BJ (cell line): Measurements from ENCODE around the gene RGS17. TPM values are rescaled to one million over a fixed set of nuclear protein-coding genes. Genes with fewer than 3 reads are reported as not detected.
"Not testable (repeated sequence)": the region's sequence is repeated elsewhere in the genome, so short reads cannot be mapped to it uniquely, and the experiment has no call there.

Experiments used
- CTCF ChIA-PET: fragments of 350-600 bp; formaldehyde crosslinking; extraction: SDS; loops from one replicate; lab custom pipeline; 2021; ENCODE audit warnings: antibody characterized with exemption, inconsistent platforms; lab: Yijun Ruan, JAX
- POLR2A ChIA-PET: fragments of 300-600 bp; sonication (Branson Sonifier 250); formaldehyde crosslinking; extraction: SDS; loops from one replicate; lab custom pipeline; 2021; ENCODE audit warnings: antibody characterized with exemption; lab: Charles Lee
- DNase-seq: peaks from one replicate; pipeline ENCODE4 v3.0.0-alpha.2; 2011; ENCODE audit warnings: low read depth
- H3K27me3 ChIP-seq: 2 replicates; pipeline ENCODE4 v1.6.0; 2011; ENCODE audit warnings: low read length; ENCODE audit not compliant: control insufficient read depth, insufficient read depth
- H3K36me3 ChIP-seq: 2 replicates; pipeline ENCODE4 v1.5.1; 2011; ENCODE audit warnings: low read length; ENCODE audit not compliant: control insufficient read depth, insufficient read depth
- H3K4me3 ChIP-seq: 2 replicates; pipeline ENCODE4 v1.5.1; 2011; ENCODE audit warnings: low read depth, mild to moderate bottlenecking, control low read depth, low read length
- polyA plus RNA-seq: library from polyadenylated mRNA; depleted of rRNA; stranded (reverse); fragments of >200 nt; gene quantifications from 2 replicates; pipeline ENCODE4 v1.2.3, GENCODE V29; 2011
- TF ChIP-seq, protein P1 (sequence below): IDR thresholded peaks from 2 replicates; pipeline ENCODE4 v1.5.1; 2011; ENCODE audit warnings: low read depth, mild to moderate bottlenecking, control low read depth, inconsistent platforms, low read length, moderate library complexity; ENCODE audit not compliant: insufficient read depth

RGS17 gene
- polyA plus RNA-seq, 1 experiment, result 0.09 TPM

GRCh38 chr6:153012856-153013255, 118.2 kb downstream of the RGS17 start:
- POLR2A ChIA-PET, result no interaction called here
- CTCF ChIA-PET, result interaction anchor here (1.7 kb wide), 1 partner anchor 12 kb away, joined by 4 read pairs; no protein-coding TSS in a partner anchor
- no peaks in the 10 kb centered on the region for H3K27me3 ChIP-seq
- no peak for DNase-seq
- no peak overlapping the region for H3K4me3 ChIP-seq
- TF ChIP-seq, protein P1, sequence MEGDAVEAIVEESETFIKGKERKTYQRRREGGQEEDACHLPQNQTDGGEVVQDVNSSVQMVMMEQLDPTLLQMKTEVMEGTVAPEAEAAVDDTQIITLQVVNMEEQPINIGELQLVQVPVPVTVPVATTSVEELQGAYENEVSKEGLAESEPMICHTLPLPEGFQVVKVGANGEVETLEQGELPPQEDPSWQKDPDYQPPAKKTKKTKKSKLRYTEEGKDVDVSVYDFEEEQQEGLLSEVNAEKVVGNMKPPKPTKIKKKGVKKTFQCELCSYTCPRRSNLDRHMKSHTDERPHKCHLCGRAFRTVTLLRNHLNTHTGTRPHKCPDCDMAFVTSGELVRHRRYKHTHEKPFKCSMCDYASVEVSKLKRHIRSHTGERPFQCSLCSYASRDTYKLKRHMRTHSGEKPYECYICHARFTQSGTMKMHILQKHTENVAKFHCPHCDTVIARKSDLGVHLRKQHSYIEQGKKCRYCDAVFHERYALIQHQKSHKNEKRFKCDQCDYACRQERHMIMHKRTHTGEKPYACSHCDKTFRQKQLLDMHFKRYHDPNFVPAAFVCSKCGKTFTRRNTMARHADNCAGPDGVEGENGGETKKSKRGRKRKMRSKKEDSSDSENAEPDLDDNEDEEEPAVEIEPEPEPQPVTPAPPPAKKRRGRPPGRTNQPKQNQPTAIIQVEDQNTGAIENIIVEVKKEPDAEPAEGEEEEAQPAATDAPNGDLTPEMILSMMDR, result no peak
- H3K36me3 ChIP-seq, result no peaks in the 10 kb centered on the region

DNA sequence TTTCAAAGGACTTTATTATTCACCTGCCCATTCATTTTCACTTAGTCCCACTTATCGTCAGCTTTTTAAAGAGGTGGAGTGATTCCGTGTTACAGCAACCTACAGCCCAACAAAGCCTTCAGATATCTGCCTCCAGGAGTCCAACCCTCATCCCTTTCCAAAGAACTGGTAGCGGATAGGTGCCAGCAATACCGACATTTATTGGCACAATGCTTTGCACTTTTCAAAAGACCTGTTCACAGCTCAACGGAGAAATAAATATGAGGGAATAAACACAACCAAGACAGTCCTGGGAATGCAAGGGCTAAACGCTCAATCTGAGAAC, 127.8 kb downstream of the RGS17 start:
- DNase-seq, result no peak
- POLR2A ChIA-PET, result interaction anchor here (1.8 kb wide), 1 partner anchor 20 kb away, joined by 5 read pairs; the partner anchor contains the start of gene FBXO5
- no peaks in the 10 kb centered on the region for H3K27me3 ChIP-seq
- H3K36me3 ChIP-seq, result no peaks in the 10 kb centered on the region
- CTCF ChIA-PET, result no interaction called here
- H3K4me3 ChIP-seq, result peak overlapping the region; percentile 62
- TF ChIP-seq, protein P1, result no peak

- ChIA-PET CTCF (no interaction called here), POLR2A (interaction anchor here (1.8 kb wide), 1 partner anchor 20 kb away, joined by 5 read pairs; the partner anchor contains the start of gene FBXO5)
- TF ChIP-seq, protein P1, result no peak
- Histone ChIP-seq H3K36me3 (no peaks in the 10 kb centered on the region), H3K27me3 (no peaks in the 10 kb centered on the region), H3K4me3 (peak within 1 kb of the TSS; percentile 62)
- DNase-seq, result peak; percentile 78
Observed at GRCh38 chr6:153002613-153003365, 128.3 kb downstream of the RGS17 start, which contains the start of gene MTRF1L. MTRF1L (minus strand) TSS chr6:153002709; CDS start chr6:153002685, 24 bp downstream.

DNA sequence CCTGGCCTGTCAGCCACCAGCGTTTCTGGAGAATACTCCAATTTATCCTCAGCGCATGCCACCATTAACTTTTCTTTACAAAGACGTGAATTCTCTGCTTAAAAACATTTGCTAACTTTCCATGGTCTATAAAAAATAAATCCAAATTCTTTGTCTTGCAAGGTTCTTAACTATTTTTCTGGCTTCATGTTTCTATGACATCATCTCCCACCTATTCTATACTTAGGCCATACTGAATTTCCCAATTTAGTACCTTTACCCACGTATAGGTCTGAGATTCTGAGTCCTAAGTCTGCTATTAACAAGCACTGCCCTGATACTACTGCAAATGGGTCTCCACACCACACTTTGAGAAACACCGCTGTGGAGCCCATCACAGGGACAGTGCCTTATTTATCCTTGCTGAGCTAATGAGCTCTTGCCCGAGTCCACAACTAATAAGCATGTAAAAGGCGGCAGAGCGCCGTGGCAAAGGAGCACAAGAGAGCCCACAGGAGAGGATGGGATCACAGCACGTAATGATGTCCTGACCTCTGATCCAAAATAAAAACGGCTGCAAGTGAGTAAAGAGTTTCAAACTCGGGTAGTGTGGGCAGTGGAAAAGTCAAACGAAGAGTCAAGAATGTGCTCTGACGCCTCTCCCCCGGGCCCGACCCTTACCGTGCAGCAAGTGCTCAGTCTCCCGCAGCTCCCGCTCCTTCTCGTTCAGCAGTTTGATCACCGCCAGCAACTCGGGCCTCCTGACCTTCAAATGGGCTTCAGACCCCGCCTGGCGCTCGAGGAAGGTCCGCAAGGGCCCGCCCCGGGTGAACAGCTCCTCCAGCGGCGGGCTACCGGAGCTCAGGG, 129.1 kb downstream of the RGS17 start:
- Histone ChIP-seq H3K27me3 (no peaks in the 10 kb centered on the region), H3K36me3 (peaks cover 3% of the 10 kb centered on the region; the same call in 1 of the 2 replicates), H3K4me3 (peak overlapping the region; percentile 62)
- POLR2A ChIA-PET, result interaction anchor here (0.7 to 1.8 kb wide), 2 partner anchors 19 to 1413 kb away, joined by 4 to 5 read pairs; partner anchors contain the start of gene FBXO5
- CTCF ChIA-PET, result no interaction called here
- DNase-seq, result no peak
- TF ChIP-seq, protein P1, result no peak

- POLR2A ChIA-PET, result not testable (repeated sequence)
Observed at GRCh38 chr6:153000790-153001189, 130.3 kb downstream of the RGS17 start.

More at GRCh38 chr6:153000790-153001189, 130.3 kb downstream of the RGS17 start:
- CTCF ChIA-PET, H3K27me3 ChIP-seq, H3K36me3 ChIP-seq, H3K4me3 ChIP-seq, DNase-seq: not testable (repeated sequence)
